Loucy (cell line): ENCODE data around the gene ACTN1.

ENCODE experiments used
- H2AFZ ChIP-seq: fragments of 200-600 bp; sonication (generic); 2 replicates; pipeline ENCODE4 v1.6.0; 2016; ENCODE audit warnings: antibody characterized with exemption, mild to moderate bottlenecking, low read length, moderate library complexity
- H3F3A ChIP-seq: fragments of 200-600 bp; 2 replicates; pipeline ENCODE4 v1.6.0; 2016; ENCODE audit warnings: antibody characterized with exemption, low read depth, mild to moderate bottlenecking
- H3K27me3 ChIP-seq: fragments of 200-600 bp; sonication (generic); 2 replicates; pipeline ENCODE4 v1.6.1; 2014; ENCODE audit warnings: low read length, mild to moderate bottlenecking; ENCODE audit not compliant: insufficient read depth, poor library complexity, severe bottlenecking
- H3K36me3 ChIP-seq: fragments of 200-600 bp; sonication (generic); 2 replicates; pipeline ENCODE4 v1.6.1; 2016; ENCODE audit warnings: low read length; ENCODE audit not compliant: insufficient read depth
- H3K4me1 ChIP-seq: fragments of 200-600 bp; sonication (generic); 2 replicates; pipeline ENCODE4 v1.5.1; 2014; ENCODE audit warnings: low read length, mild to moderate bottlenecking; ENCODE audit not compliant: insufficient read depth, poor library complexity, severe bottlenecking
- H3K4me2 ChIP-seq: fragments of 200-600 bp; sonication (generic); 2 replicates; pipeline ENCODE4 v1.6.0; 2014; ENCODE audit warnings: antibody characterized with exemption, low read length, low read depth, mild to moderate bottlenecking; ENCODE audit not compliant: poor library complexity, severe bottlenecking
- H3K4me3 ChIP-seq: fragments of 200-600 bp; sonication (generic); 2 replicates; pipeline ENCODE4 v1.5.1; 2014; ENCODE audit warnings: low read length, mild to moderate bottlenecking, mixed read lengths; ENCODE audit not compliant: poor library complexity, severe bottlenecking
- H3K79me2 ChIP-seq: fragments of 200-600 bp; sonication (generic); 2 replicates; pipeline ENCODE4 v1.6.1; 2014; ENCODE audit warnings: low read length; ENCODE audit not compliant: insufficient read depth
- H3K9ac ChIP-seq: fragments of 200-600 bp; sonication (generic); 2 replicates; pipeline ENCODE4 v1.6.0; 2014; ENCODE audit warnings: mild to moderate bottlenecking, low read depth, low read length, moderate library complexity; ENCODE audit not compliant: poor library complexity, severe bottlenecking
- H3K9me2 ChIP-seq: fragments of 200-600 bp; sonication (generic); replicated peaks from 2 replicates; pipeline ENCODE4 v1.6.1; 2016; ENCODE audit warnings: low read depth, low read length, mixed read lengths
- H3K9me3 ChIP-seq: fragments of 200-600 bp; sonication (generic); 2 replicates; pipeline ENCODE4 v1.6.1; 2014; ENCODE audit warnings: mild to moderate bottlenecking, antibody characterized with exemption, low read length, low read depth; ENCODE audit not compliant: insufficient read depth
- H4K20me1 ChIP-seq: fragments of 200-600 bp; sonication (generic); 2 replicates; pipeline ENCODE4 v1.6.0; 2014; ENCODE audit warnings: antibody characterized with exemption, low read length, mild to moderate bottlenecking; ENCODE audit not compliant: insufficient read depth, poor library complexity, severe bottlenecking
- EZH2phosphoT487 ChIP-seq: fragments of 200-600 bp; IDR thresholded peaks from 2 replicates; pipeline ENCODE4 v1.6.1; 2018; ENCODE audit warnings: antibody characterized with exemption, mild to moderate bottlenecking, moderate library complexity, borderline replicate concordance
- TF ChIP-seq, protein P1 (sequence below): fragments of 200-600 bp; sonication (generic); conservative IDR thresholded peaks from 2 replicates; pipeline ENCODE4 v1.5.1; 2014; ENCODE audit warnings: mild to moderate bottlenecking, antibody characterized with exemption, low read length

ACTN1 gene

DNA sequence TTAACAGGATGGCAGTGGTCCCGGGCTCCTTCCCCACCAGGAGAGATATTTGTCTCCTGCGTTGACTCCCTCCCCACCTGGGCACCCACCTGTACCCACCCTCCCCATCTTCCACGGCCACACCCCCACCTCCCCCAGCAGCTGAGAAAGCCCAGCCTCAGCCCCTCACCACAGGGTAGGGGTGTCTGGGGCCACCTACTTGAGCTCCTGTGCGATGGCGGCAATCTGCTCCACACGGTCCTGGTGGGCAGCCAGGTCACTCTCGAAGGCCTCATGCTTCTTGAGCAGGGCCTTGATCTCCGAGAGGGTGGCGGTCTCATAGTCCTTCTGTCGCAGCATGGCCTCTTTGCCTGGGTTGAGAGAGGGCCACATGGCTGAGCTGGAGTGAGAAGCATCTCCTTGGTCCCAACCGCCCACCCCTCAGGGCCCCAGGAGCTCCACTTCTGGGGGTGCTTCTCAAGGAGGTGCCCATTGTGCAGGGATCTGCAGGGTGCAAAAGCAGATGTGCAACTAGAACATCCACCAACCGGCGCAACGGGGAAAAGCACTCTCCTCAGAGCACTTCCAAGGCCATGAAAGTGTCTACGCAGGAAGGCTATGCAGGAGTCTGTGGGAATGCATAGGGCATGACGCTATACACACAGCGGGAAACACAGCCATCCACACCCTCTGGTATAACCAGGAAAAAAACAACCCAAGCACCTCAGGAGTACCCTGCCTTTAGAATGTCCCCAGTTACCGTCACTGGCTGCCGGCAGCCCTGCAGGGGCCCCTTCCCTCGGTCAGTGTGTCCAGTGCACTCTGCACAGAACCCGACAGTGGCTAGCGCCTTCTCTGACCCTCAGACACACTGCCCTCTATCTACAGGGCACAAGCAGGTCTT, 93.6 kb downstream of the ACTN1 start:
- no peak overlapping the region for H3K9ac ChIP-seq
- H3K27me3 ChIP-seq, result no peaks in the 10 kb centered on the region
- H2AFZ ChIP-seq, result no peak overlapping the region
- H3K9me2 ChIP-seq, result no peaks in the 10 kb centered on the region
- H3K4me2 ChIP-seq, result no peak overlapping the region
- no peaks in the 10 kb centered on the region for H3K79me2 ChIP-seq
- peaks cover 92% of the 10 kb centered on the region for H3K36me3 ChIP-seq
- H3K4me3 ChIP-seq, result no peak overlapping the region
- no peaks in the 10 kb centered on the region for H3F3A ChIP-seq
- no peaks in the 10 kb centered on the region for H3K9me3 ChIP-seq
- H3K4me1 ChIP-seq, result no peaks in the 10 kb centered on the region
- no peaks in the 10 kb centered on the region for H4K20me1 ChIP-seq
- TF ChIP-seq EZH2phosphoT487, result no peak
- TF ChIP-seq, protein P1, sequence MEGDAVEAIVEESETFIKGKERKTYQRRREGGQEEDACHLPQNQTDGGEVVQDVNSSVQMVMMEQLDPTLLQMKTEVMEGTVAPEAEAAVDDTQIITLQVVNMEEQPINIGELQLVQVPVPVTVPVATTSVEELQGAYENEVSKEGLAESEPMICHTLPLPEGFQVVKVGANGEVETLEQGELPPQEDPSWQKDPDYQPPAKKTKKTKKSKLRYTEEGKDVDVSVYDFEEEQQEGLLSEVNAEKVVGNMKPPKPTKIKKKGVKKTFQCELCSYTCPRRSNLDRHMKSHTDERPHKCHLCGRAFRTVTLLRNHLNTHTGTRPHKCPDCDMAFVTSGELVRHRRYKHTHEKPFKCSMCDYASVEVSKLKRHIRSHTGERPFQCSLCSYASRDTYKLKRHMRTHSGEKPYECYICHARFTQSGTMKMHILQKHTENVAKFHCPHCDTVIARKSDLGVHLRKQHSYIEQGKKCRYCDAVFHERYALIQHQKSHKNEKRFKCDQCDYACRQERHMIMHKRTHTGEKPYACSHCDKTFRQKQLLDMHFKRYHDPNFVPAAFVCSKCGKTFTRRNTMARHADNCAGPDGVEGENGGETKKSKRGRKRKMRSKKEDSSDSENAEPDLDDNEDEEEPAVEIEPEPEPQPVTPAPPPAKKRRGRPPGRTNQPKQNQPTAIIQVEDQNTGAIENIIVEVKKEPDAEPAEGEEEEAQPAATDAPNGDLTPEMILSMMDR, result no peak

DNA sequence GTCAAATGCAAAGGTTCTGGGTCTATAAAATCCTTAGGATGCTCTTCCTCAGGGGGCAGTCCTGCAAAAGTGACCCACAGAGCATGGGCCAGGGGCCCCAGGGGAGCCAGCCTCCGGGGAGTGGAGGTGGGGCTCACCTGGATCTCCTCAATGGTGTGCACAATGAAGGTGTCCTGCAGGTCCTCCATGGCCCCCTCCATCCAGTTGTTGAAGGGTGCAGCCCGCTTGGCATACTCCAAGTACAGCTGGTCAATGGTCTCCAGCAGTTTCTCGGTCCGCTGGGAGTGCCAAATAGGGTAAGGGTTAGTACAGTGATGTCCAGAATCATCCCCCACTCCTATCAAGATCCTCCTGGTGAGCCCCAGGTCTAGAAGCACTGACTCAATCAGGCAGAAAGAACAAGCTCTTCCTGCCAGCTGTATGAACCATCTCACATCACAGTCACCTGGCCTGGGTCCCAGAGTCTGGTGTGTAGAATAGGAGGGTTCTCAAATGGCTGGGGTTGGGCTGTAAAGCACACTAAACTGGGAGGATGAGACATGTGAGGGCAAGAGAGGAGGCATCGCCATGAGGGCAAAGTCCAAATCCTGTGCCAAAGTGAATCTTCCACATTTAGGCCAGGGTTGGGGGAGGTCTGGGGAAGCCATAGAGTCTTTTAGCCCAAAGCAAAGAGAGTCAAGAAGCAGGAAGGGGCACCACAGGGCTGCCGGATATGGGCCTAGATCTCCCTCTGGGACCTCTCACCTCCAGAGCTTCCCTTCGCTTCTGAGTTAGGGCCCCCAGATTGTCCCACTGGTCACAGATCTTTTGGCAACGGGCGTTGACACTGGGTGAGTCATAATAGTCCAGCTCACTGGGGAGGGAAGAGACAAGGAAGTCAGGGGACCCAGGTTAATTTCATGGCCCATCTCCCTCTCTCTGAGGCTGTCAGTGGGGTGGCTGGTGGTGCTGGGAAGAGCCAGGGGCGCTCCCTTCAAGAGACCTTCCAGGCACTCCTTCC, 94.8 kb downstream of the ACTN1 start:
- Histone ChIP-seq H3F3A (no peaks in the 10 kb centered on the region), H3K9me3 (no peaks in the 10 kb centered on the region), H3K27me3 (no peaks in the 10 kb centered on the region), H3K4me1 (no peaks in the 10 kb centered on the region), H3K36me3 (peaks cover 92% of the 10 kb centered on the region), H3K9ac (no peak overlapping the region), H2AFZ (no peak overlapping the region), H3K4me2 (no peak overlapping the region), H4K20me1 (no peaks in the 10 kb centered on the region), H3K4me3 (no peak overlapping the region), H3K9me2 (no peaks in the 10 kb centered on the region), H3K79me2 (no peaks in the 10 kb centered on the region)
- TF ChIP-seq EZH2phosphoT487, result no peak
- TF ChIP-seq, protein P1, result no peak

DNA sequence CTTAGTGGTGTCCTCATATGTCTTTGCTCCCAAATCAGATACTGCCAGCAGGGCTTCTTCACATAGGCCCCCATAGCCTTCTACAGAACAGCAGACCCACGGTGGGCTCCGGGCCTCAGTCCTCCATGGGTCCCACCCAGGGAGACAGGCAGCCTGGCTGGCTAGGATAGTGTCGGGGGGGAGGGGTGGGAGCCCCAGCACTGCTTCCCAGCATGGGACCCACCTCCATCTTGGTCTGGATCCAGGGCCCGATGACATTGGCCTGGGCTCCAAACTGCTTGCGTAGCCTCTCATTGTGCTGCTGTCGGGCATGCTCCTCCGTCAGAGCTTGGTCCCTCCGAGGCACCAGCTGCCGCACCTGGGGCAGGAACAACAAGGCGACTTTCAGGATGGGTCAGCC, 96.9 kb downstream of the ACTN1 start:
- Histone ChIP-seq H3F3A (no peaks in the 10 kb centered on the region), H3K9me2 (no peaks in the 10 kb centered on the region), H3K9ac (no peak overlapping the region), H3K79me2 (no peaks in the 10 kb centered on the region), H3K27me3 (no peaks in the 10 kb centered on the region), H3K36me3 (peaks cover 92% of the 10 kb centered on the region), H3K4me3 (no peak overlapping the region), H3K4me1 (no peaks in the 10 kb centered on the region), H3K4me2 (no peak overlapping the region), H2AFZ (no peak overlapping the region), H3K9me3 (no peaks in the 10 kb centered on the region), H4K20me1 (no peaks in the 10 kb centered on the region)
- TF ChIP-seq, protein P1, result no peak
- TF ChIP-seq EZH2phosphoT487, result no peak
